Astrocyte of the cerebellum (primary cell): ENCODE data around the gene DPP10.
"Not testable (repeated sequence)": the region's sequence is repeated elsewhere in the genome, so short reads cannot be mapped to it uniquely, and the experiment has no call there.

ENCODE experiments used
- DNase-seq: peaks from one replicate; pipeline ENCODE4 v3.0.0-alpha.2; 2011; ENCODE audit warnings: low read depth
- H3K4me3 ChIP-seq: 2 replicates; pipeline ENCODE4 v1.5.1; 2011; ENCODE audit warnings: mild to moderate bottlenecking, low read depth, low read length, moderate library complexity
- CTCF ChIP-seq: IDR thresholded peaks from 2 replicates; pipeline ENCODE4 v1.5.1; 2012; ENCODE audit warnings: low read length, low read depth, moderate library complexity, mild to moderate bottlenecking; ENCODE audit errors: missing control alignments
- in situ Hi-C: cut with HindIII; loops from 2 replicates; pipeline ENCODE4 v1.10.0; 2017; ENCODE audit warnings: low sequenced_read_pairs

Gene DPP10

GRCh38 chr2:114442510-114442909 is at the start of gene DPP10:
Gene DPP10 (plus strand): TSS chr2:114442641.
- in situ Hi-C loops = no loop called here
- TF ChIP-seq CTCF = no peak
- no peak within 1 kb of the TSS for H3K4me3 ChIP-seq
- DNase-seq = no peak

- no peak for TF ChIP-seq CTCF
- in situ Hi-C loops = no loop called here
Measured at GRCh38 chr2:114400890-114401289, 41.6 kb upstream of the DPP10 start.

GRCh38 chr2:114405247-114406116 is 37.0 kb upstream of the DPP10 start:
- TF ChIP-seq CTCF = no peak
- no peak for DNase-seq
- in situ Hi-C loops = no loop called here
- no peak overlapping the region for H3K4me3 ChIP-seq

More at GRCh38 chr2:114400890-114401289, 41.6 kb upstream of the DPP10 start:
- no peak overlapping the region for H3K4me3 ChIP-seq
- DNase-seq = no peak

GRCh38 chr2:114406347-114406746 is 36.1 kb upstream of the DPP10 start:
- no peak for TF ChIP-seq CTCF
- H3K4me3 ChIP-seq = no peak overlapping the region
- no peak for DNase-seq
- in situ Hi-C loops = no loop called here

- in situ Hi-C loops, DNase-seq, H3K4me3 ChIP-seq: not testable (repeated sequence)
Measured at GRCh38 chr2:114407353-114407752, 35.1 kb upstream of the DPP10 start.

- no peak overlapping the region for H3K4me3 ChIP-seq
- TF ChIP-seq CTCF = no peak
- DNase-seq = no peak
- in situ Hi-C loops = no loop called here
Measured at GRCh38 chr2:114421781-114422180, 20.7 kb upstream of the DPP10 start.

- H3K4me3 ChIP-seq = no peak overlapping the region
- TF ChIP-seq CTCF = no peak
- DNase-seq = no peak
- in situ Hi-C loops = no loop called here
Measured at GRCh38 chr2:114424699-114425098, 17.7 kb upstream of the DPP10 start.
